Smooth muscle cell of trachea (primary cell): ENCODE measurements around the gene PLEKHA7. TPM values are rescaled to one million over a fixed set of nuclear protein-coding genes. Genes with fewer than 3 reads are reported as not detected.

Experiments
- total RNA-seq: library from RNA; depleted of rRNA; stranded (reverse); fragments of >200 nt; gene quantifications from 2 replicates; pipeline ENCODE4 v1.2.1, GENCODE V29; 2014

The PLEKHA7 gene
- not detected in 2 replicates for total RNA-seq

GRCh38 chr11:17014321-17014832, at the start of gene PLEKHA7:
Gene PLEKHA7 (minus strand): TSS chr11:17014414. CDS start chr11:17014401, 13 bp downstream.

GRCh38 chr11:16738193-16738946, 275.8 kb downstream of the PLEKHA7 start, which contains the start of gene C11orf58:
Gene C11orf58 (plus strand): TSS chr11:16738647. CDS start chr11:16738779, 132 bp downstream.

Other genes starting within 250 kb of the PLEKHA7 start
- gene RPS13, start 63.3 kb upstream of the PLEKHA7 start, total RNA-seq = 837 and 1,005 TPM in 2 replicates
- 46.6 and 52.5 TPM in 2 replicates for gene PIK3C2A, start 193.6 kb upstream of the PLEKHA7 start, total RNA-seq